ENCODE results near the gene NFU1. TPM values are rescaled to one million over a fixed set of nuclear protein-coding genes. Genes with fewer than 3 reads are reported as not detected.

The NFU1 gene
- total and polyA plus RNA-seq, 2 experiments from 2014 or later, result 39.9 to 102 TPM

DNA sequence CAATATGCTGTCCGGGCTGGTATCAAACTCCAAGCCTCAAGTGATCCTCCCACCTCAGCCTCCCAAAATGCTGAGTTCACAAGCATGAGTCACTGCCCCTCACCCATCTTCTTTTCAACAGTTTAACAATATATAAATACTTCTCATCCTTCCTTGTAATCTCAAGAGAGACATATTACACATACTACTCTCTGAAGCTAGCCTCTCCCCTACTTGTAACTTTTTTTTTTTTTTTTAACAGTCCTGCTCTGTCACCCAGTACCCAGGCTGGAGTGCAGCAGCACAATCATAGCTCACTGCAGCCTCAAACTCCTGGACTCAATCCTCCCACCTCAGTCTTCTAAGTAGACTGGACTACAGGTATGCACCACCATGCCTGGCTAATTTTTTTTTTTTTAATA, 55.9 kb downstream of the NFU1 start:
- H3K79me2 ChIP-seq (replicated peaks; ENCODE audit: insufficient read depth), result peaks cover 100% of the 10 kb centered on the region
- no peak overlapping the region for H3K4me3 Mint-ChIP-seq
- no peak for TF ChIP-seq POLR2AphosphoS5 (IDR thresholded peaks at IDR 0.05; ENCODE audit: low read depth)
- no peak for TF ChIP-seq NANOG (IDR thresholded peaks at IDR 0.05; ENCODE audit: borderline replicate concordance)
- TF ChIP-seq, protein P1, sequence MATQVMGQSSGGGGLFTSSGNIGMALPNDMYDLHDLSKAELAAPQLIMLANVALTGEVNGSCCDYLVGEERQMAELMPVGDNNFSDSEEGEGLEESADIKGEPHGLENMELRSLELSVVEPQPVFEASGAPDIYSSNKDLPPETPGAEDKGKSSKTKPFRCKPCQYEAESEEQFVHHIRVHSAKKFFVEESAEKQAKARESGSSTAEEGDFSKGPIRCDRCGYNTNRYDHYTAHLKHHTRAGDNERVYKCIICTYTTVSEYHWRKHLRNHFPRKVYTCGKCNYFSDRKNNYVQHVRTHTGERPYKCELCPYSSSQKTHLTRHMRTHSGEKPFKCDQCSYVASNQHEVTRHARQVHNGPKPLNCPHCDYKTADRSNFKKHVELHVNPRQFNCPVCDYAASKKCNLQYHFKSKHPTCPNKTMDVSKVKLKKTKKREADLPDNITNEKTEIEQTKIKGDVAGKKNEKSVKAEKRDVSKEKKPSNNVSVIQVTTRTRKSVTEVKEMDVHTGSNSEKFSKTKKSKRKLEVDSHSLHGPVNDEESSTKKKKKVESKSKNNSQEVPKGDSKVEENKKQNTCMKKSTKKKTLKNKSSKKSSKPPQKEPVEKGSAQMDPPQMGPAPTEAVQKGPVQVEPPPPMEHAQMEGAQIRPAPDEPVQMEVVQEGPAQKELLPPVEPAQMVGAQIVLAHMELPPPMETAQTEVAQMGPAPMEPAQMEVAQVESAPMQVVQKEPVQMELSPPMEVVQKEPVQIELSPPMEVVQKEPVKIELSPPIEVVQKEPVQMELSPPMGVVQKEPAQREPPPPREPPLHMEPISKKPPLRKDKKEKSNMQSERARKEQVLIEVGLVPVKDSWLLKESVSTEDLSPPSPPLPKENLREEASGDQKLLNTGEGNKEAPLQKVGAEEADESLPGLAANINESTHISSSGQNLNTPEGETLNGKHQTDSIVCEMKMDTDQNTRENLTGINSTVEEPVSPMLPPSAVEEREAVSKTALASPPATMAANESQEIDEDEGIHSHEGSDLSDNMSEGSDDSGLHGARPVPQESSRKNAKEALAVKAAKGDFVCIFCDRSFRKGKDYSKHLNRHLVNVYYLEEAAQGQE (IDR thresholded peaks at IDR 0.05; ENCODE audit: unreplicated experiment), result no peak
- no peak for TF ChIP-seq ZNF331 (CRISPR knock-in tag; IDR thresholded peaks at IDR 0.05; ENCODE audit: low read depth)
- TF ChIP-seq, protein P2, sequence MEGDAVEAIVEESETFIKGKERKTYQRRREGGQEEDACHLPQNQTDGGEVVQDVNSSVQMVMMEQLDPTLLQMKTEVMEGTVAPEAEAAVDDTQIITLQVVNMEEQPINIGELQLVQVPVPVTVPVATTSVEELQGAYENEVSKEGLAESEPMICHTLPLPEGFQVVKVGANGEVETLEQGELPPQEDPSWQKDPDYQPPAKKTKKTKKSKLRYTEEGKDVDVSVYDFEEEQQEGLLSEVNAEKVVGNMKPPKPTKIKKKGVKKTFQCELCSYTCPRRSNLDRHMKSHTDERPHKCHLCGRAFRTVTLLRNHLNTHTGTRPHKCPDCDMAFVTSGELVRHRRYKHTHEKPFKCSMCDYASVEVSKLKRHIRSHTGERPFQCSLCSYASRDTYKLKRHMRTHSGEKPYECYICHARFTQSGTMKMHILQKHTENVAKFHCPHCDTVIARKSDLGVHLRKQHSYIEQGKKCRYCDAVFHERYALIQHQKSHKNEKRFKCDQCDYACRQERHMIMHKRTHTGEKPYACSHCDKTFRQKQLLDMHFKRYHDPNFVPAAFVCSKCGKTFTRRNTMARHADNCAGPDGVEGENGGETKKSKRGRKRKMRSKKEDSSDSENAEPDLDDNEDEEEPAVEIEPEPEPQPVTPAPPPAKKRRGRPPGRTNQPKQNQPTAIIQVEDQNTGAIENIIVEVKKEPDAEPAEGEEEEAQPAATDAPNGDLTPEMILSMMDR (conservative IDR thresholded peaks at IDR 0.05; ENCODE audit: low read depth in 2 of 2), result no peak
- TF ChIP-seq STAT1 (IDR thresholded peaks at IDR 0.05; ENCODE audit: unreplicated experiment), result no peak
- no peak for TF ChIP-seq JUNB (IDR thresholded peaks at IDR 0.05; ENCODE audit: unreplicated experiment)
- no peak for TF ChIP-seq ZNF114 (CRISPR knock-in tag; IDR thresholded peaks at IDR 0.05)
- no peak for TF ChIP-seq CREB1 (CRISPR knock-in tag; IDR thresholded peaks at IDR 0.05; ENCODE audit: low read depth)
- TF ChIP-seq, protein P3, sequence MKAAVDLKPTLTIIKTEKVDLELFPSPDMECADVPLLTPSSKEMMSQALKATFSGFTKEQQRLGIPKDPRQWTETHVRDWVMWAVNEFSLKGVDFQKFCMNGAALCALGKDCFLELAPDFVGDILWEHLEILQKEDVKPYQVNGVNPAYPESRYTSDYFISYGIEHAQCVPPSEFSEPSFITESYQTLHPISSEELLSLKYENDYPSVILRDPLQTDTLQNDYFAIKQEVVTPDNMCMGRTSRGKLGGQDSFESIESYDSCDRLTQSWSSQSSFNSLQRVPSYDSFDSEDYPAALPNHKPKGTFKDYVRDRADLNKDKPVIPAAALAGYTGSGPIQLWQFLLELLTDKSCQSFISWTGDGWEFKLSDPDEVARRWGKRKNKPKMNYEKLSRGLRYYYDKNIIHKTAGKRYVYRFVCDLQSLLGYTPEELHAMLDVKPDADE (IDR thresholded peaks at IDR 0.05), result no peak
- TF ChIP-seq EZH2phosphoT487 (IDR thresholded peaks at IDR 0.05; ENCODE audit: unreplicated experiment), result no peak
- no peak for TF ChIP-seq EZH2 (IDR thresholded peaks at IDR 0.05; ENCODE audit: low read depth, unreplicated experiment)
- TF ChIP-seq, protein P4, sequence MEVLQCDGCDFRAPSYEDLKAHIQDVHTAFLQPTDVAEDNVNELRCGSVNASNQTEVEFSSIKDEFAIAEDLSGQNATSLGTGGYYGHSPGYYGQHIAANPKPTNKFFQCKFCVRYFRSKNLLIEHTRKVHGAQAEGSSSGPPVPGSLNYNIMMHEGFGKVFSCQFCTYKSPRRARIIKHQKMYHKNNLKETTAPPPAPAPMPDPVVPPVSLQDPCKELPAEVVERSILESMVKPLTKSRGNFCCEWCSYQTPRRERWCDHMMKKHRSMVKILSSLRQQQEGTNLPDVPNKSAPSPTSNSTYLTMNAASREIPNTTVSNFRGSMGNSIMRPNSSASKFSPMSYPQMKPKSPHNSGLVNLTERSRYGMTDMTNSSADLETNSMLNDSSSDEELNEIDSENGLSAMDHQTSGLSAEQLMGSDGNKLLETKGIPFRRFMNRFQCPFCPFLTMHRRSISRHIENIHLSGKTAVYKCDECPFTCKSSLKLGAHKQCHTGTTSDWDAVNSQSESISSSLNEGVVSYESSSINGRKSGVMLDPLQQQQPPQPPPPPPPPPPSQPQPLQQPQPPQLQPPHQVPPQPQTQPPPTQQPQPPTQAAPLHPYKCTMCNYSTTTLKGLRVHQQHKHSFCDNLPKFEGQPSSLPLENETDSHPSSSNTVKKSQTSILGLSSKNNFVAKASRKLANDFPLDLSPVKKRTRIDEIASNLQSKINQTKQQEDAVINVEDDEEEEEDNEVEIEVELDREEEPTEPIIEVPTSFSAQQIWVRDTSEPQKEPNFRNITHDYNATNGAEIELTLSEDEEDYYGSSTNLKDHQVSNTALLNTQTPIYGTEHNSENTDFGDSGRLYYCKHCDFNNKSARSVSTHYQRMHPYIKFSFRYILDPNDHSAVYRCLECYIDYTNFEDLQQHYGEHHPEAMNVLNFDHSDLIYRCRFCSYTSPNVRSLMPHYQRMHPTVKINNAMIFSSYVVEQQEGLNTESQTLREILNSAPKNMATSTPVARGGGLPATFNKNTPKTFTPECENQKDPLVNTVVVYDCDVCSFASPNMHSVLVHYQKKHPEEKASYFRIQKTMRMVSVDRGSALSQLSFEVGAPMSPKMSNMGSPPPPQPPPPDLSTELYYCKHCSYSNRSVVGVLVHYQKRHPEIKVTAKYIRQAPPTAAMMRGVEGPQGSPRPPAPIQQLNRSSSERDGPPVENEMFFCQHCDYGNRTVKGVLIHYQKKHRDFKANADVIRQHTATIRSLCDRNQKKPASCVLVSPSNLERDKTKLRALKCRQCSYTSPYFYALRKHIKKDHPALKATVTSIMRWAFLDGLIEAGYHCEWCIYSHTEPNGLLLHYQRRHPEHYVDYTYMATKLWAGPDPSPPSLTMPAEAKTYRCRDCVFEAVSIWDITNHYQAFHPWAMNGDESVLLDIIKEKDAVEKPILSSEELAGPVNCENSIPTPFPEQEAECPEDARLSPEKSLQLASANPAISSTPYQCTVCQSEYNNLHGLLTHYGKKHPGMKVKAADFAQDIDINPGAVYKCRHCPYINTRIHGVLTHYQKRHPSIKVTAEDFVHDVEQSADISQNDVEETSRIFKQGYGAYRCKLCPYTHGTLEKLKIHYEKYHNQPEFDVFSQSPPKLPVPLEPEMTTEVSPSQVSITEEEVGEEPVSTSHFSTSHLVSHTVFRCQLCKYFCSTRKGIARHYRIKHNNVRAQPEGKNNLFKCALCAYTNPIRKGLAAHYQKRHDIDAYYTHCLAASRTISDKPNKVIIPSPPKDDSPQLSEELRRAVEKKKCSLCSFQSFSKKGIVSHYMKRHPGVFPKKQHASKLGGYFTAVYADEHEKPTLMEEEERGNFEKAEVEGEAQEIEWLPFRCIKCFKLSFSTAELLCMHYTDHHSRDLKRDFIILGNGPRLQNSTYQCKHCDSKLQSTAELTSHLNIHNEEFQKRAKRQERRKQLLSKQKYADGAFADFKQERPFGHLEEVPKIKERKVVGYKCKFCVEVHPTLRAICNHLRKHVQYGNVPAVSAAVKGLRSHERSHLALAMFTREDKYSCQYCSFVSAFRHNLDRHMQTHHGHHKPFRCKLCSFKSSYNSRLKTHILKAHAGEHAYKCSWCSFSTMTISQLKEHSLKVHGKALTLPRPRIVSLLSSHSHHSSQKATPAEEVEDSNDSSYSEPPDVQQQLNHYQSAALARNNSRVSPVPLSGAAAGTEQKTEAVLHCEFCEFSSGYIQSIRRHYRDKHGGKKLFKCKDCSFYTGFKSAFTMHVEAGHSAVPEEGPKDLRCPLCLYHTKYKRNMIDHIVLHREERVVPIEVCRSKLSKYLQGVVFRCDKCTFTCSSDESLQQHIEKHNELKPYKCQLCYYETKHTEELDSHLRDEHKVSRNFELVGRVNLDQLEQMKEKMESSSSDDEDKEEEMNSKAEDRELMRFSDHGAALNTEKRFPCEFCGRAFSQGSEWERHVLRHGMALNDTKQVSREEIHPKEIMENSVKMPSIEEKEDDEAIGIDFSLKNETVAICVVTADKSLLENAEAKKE (CRISPR knock-in tag; IDR thresholded peaks at IDR 0.05), result no peak

More for the DNA sequence above, 55.9 kb downstream of the NFU1 start:
- no peaks in the 10 kb centered on the region; the same call in 1 of the 2 replicates for H3F3A ChIP-seq (replicated peaks; ENCODE audit: low read depth)
- no peak overlapping the region for H2AFZ ChIP-seq
- no peak overlapping the region for H3K4me2 ChIP-seq
- DNase-seq (ENCODE audit: low spot score) (no peak), ATAC-seq (no peak)
- no peaks in the 10 kb centered on the region for H3K27me3 ChIP-seq (ENCODE audit: insufficient read depth)
- H3K4me1 Mint-ChIP-seq, result peaks cover 16% of the 10 kb centered on the region
- no peaks in the 10 kb centered on the region for H3K27me3 Mint-ChIP-seq (ENCODE audit: insufficient read depth, low read depth, poor library complexity)
- peak overlapping the region; percentile 76; the same call in 1 of the 2 replicates for H3K27ac Mint-ChIP-seq
- peaks cover 18% of the 10 kb centered on the region for H4K20me1 ChIP-seq (replicated peaks; ENCODE audit: insufficient read depth)
- no peaks in the 10 kb centered on the region for H3K36me3 ChIP-seq (ENCODE audit: insufficient read depth)
- H3K9me2 ChIP-seq (ENCODE audit: insufficient read depth), result no peaks in the 10 kb centered on the region
- no peaks in the 10 kb centered on the region; the same call in 2 of the 3 replicates for H3K9me3 Mint-ChIP-seq
- no peak overlapping the region for H3K27ac ChIP-seq (ENCODE audit: low read depth)
- no peak overlapping the region for H3K4me3 ChIP-seq
- H3K36me3 Mint-ChIP-seq (ENCODE audit: low read depth), result no peaks in the 10 kb centered on the region; the same call in 2 of the 3 replicates
- H3K4me1 ChIP-seq (ENCODE audit: insufficient read depth), result peaks cover 18% of the 10 kb centered on the region

All from GM23338 (cell line).